IPS DF 6.9 (cell line): Measurements from ENCODE around the gene CMC2.

ENCODE experiments used
- DNase-seq: peaks from one replicate; pipeline ENCODE4 v3.0.0-alpha.2; 2013; ENCODE audit warnings: low read depth, low spot score
- H3K27ac ChIP-seq: one replicate; pipeline ENCODE4 v1.5.1; 2013; ENCODE audit warnings: low read length, control low read depth
- H3K27me3 ChIP-seq: 2 replicates; pipeline ENCODE4 v1.6.1; 2013; ENCODE audit warnings: mild to moderate bottlenecking, low read length; ENCODE audit not compliant: control insufficient read depth, insufficient read depth
- H3K36me3 ChIP-seq: 2 replicates; pipeline ENCODE4 v1.6.1; 2013; ENCODE audit warnings: low read length; ENCODE audit not compliant: control insufficient read depth, insufficient read depth
- H3K4me1 ChIP-seq: 2 replicates; pipeline ENCODE4 v1.6.1; 2013; ENCODE audit warnings: low read length; ENCODE audit not compliant: control insufficient read depth, insufficient read depth
- H3K4me3 ChIP-seq: 2 replicates; pipeline ENCODE4 v1.5.1; 2013; ENCODE audit warnings: mild to moderate bottlenecking, low read length
- H3K9me3 ChIP-seq: 2 replicates; pipeline ENCODE4 v1.6.1; 2013; ENCODE audit warnings: low read length, inconsistent platforms; ENCODE audit not compliant: control insufficient read depth, insufficient read depth
- WGBS: extraction: QIAGEN DNeasy Blood & Tissue Kit; methylation state at CpG from one replicate; pipeline ENCODE4 v1.1.7; 2013; ENCODE audit warnings: mixed read lengths, missing lambda C conversion rate; ENCODE audit not compliant: insufficient read length, insufficient coverage; 5-methylcytosine and 5-hydroxymethylcytosine counted together

The CMC2 gene

GRCh38 chr16:81006813-81007695, at the start of gene CMC2, which contains the start of gene CENPN:
Gene CMC2, minus strand, starts transcription at chr16:81006885. Its CDS starts 9,491 bp downstream, at chr16:80997394.
Gene CENPN, plus strand, starts transcription at chr16:81007214. Its CDS starts 4,726 bp downstream, at chr16:81011940.
- Histone ChIP-seq H3K4me1 (peaks cover 2% of the 10 kb centered on the region; the same call in 1 of the 2 replicates), H3K4me3 (peak within 1 kb of the TSS; percentile 83), H3K36me3 (no peaks in the 10 kb centered on the region), H3K27ac (no peak within 1 kb of the TSS), H3K27me3 (no peaks in the 10 kb centered on the region), H3K9me3 (no peaks in the 10 kb centered on the region)
- no CpG with 5 or more reads among the region's 75 CpGs for WGBS
- DNase-seq: peak; percentile 82

- Histone ChIP-seq H3K27ac (no peak overlapping the region), H3K4me1 (no peaks in the 10 kb centered on the region), H3K9me3 (no peaks in the 10 kb centered on the region), H3K36me3 (no peaks in the 10 kb centered on the region), H3K27me3 (no peaks in the 10 kb centered on the region), H3K4me3 (no peak overlapping the region)
- no CpG with 5 or more reads among the region's 11 CpGs for WGBS
- DNase-seq: no peak
Measured at GRCh38 chr16:81053761-81054160, 47.1 kb upstream of the CMC2 start.

DNA sequence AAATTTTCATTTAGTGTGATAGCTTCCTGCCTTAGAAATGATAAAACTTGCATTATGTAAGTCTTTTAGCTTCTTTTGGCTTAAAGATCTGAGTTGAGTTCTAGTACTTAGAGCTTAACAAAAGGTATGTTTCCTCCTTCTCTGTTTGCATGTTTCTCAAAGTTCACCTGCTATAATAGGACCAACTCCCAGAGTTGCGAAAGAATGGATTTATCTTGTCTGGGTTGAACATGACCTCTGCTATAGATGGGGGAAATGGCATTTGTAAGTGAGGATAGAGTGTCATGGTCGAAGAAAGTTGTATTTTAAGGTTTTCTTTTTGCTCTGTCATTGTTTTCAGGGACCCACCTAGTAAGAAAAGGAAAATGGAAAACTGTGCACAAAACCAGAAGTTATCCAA, 36.1 kb upstream of the CMC2 start:
- DNase-seq: no peak
- Histone ChIP-seq H3K36me3 (peaks cover 18% of the 10 kb centered on the region; the same call in 1 of the 2 replicates), H3K9me3 (no peaks in the 10 kb centered on the region)

DNA sequence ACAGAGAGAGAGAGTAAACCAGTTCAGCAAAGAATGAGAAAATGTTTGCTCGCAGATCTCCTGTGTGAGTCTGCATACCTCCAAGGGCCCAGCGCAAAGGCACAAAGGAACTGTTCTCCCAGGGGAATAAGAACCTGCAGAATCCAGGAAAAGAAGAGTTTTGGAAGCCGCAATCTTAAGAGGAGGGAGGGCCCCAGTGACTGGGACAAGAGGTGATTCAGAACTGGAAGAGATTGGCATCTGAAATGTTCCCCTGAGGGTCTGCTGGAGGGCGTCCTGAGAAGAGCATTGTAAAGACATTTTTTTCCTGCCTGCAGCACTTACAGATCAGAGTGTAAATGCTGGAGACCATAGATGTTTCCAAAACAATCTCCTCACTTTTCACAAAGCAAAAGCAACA, 35.0 kb upstream of the CMC2 start:
- peaks cover 18% of the 10 kb centered on the region; the same call in 1 of the 2 replicates for H3K36me3 ChIP-seq
- no peaks in the 10 kb centered on the region for H3K4me1 ChIP-seq
- no peak overlapping the region for H3K27ac ChIP-seq
- H3K9me3 ChIP-seq: no peaks in the 10 kb centered on the region
- H3K4me3 ChIP-seq: no peak overlapping the region
- no peak for DNase-seq
- WGBS: no CpG with 5 or more reads among the region's 4 CpGs
- H3K27me3 ChIP-seq: no peaks in the 10 kb centered on the region

More for the DNA sequence above, 36.1 kb upstream of the CMC2 start:
- no peak overlapping the region for H3K27ac ChIP-seq
- no CpG with 5 or more reads among the region's 2 CpGs for WGBS
- H3K27me3 ChIP-seq: no peaks in the 10 kb centered on the region
- H3K4me1 ChIP-seq: no peaks in the 10 kb centered on the region
- H3K4me3 ChIP-seq: no peak overlapping the region

GRCh38 chr16:81040842-81041241, 34.2 kb upstream of the CMC2 start:
- Histone ChIP-seq H3K4me3 (no peak overlapping the region), H3K9me3 (no peaks in the 10 kb centered on the region), H3K4me1 (no peaks in the 10 kb centered on the region), H3K36me3 (peaks cover 18% of the 10 kb centered on the region; the same call in 1 of the 2 replicates), H3K27me3 (no peaks in the 10 kb centered on the region), H3K27ac (no peak overlapping the region)
- no peak for DNase-seq
- no CpG with 5 or more reads among the region's 5 CpGs for WGBS

- H3K27ac ChIP-seq: no peak overlapping the region
- H3K9me3 ChIP-seq: no peaks in the 10 kb centered on the region
- H3K4me1 ChIP-seq: peaks cover 1% of the 10 kb centered on the region; the same call in 1 of the 2 replicates
- no peak overlapping the region for H3K4me3 ChIP-seq
- H3K36me3 ChIP-seq: peaks cover 16% of the 10 kb centered on the region; the same call in 1 of the 2 replicates
- H3K27me3 ChIP-seq: no peaks in the 10 kb centered on the region
- no peak for DNase-seq
- WGBS: no CpG with 5 or more reads among the region's 2 CpGs
Measured at GRCh38 chr16:81040131-81040530, 33.4 kb upstream of the CMC2 start.

DNA sequence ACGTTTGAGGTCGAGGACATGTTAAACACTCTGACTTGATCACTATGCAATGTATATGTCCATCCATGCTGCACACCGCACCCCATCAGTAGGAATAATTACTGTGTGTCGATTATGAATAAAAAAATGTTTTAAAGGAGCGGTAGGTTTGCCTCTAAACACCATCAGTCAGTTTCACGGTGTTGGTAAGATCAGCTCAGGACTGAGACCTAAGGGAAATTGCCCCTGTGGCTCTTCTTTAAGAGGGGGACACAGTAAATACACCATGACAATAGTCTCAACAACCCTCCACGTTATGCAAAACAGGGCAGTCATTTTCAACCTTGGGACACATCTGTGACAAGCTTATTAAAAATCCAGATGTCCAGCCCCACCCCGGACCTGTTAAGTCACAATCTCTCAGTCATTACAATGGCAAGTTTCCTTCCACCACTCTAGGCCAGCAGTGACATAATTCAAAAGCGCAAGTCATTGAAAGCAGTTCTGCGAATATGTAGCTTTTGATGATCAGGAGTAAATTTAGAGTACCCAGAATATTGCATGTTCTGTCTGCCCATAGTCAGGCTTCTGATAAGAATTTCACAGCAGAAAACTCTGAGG, 30.2 kb upstream of the CMC2 start:
- Histone ChIP-seq H3K27ac (no peak overlapping the region), H3K4me1 (peaks cover 1% of the 10 kb centered on the region; the same call in 1 of the 2 replicates), H3K9me3 (peaks cover 2% of the 10 kb centered on the region; the same call in 1 of the 2 replicates), H3K27me3 (no peaks in the 10 kb centered on the region), H3K36me3 (peaks cover 5% of the 10 kb centered on the region; the same call in 1 of the 2 replicates), H3K4me3 (peak overlapping the region; percentile 88; the same call in 1 of the 2 replicates)
- no peak for DNase-seq
- WGBS: no CpG with 5 or more reads among the region's 10 CpGs

GRCh38 chr16:81035975-81036750, 29.5 kb upstream of the CMC2 start:
- no peak overlapping the region for H3K27ac ChIP-seq
- H3K4me1 ChIP-seq: peaks cover 1% of the 10 kb centered on the region; the same call in 1 of the 2 replicates
- H3K9me3 ChIP-seq: peaks cover 2% of the 10 kb centered on the region; the same call in 1 of the 2 replicates
- peak overlapping the region; percentile 88 for H3K4me3 ChIP-seq
- no peak for DNase-seq
- no peaks in the 10 kb centered on the region for H3K27me3 ChIP-seq
- 0 out of 2 replicates have a peak, but pooled peaks cover 2% of the 10 kb centered on the region for H3K36me3 ChIP-seq
- no CpG with 5 or more reads among the region's 80 CpGs for WGBS

DNA sequence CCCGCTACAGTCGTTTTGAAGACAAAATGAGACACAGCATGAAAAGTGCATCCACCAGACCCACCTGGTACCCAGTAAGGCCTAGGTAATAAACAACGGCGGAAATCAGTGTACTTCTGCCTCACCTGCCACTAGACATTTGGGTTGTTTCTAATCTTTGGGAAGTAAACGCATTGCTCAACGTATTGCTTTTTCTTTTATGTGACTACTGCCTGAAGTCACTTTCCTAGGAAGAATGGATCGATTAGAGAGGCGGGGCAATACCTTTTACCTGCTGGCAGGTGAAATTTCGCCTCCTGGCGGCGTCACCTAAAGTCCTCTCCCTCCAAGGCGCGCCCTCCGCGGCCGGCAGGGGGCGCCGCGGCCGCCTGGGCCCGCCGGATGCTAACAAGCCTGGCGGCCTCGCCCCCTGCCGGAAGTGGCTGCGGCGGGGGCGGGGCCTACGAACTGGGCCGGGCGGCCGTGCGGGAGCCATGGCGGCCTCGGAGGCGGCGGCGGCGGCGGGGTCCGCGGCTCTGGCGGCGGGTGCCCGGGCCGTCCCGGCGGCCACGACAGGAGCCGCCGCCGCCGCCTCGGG, 28.8 kb upstream of the CMC2 start, which contains the start of gene ATMIN:
Gene ATMIN (plus strand): TSS at position 445 of the 577 bp plus-strand sequence. CDS start 29 bp downstream, at position 474.
- DNase-seq: peak; percentile 70
- H3K36me3 ChIP-seq: 0 out of 2 replicates have a peak, but pooled peaks cover 2% of the 10 kb centered on the region
- peak within 1 kb of the TSS; percentile 88 for H3K4me3 ChIP-seq
- H3K27ac ChIP-seq: no peak within 1 kb of the TSS
- H3K4me1 ChIP-seq: peaks cover 1% of the 10 kb centered on the region; the same call in 1 of the 2 replicates
- H3K9me3 ChIP-seq: peaks cover 2% of the 10 kb centered on the region; the same call in 1 of the 2 replicates
- WGBS: no CpG with 5 or more reads among the region's 54 CpGs
- no peaks in the 10 kb centered on the region for H3K27me3 ChIP-seq
